K562 (cell line): ENCODE measurements around the gene PPARG. TPM values are rescaled to one million over a fixed set of nuclear protein-coding genes. Genes with fewer than 3 reads are reported as not detected.
A peak's percentile ranks its signal among the peaks of the same experiment; 100 is the strongest.

ENCODE experiments used
- ATAC-seq: fragments of 200-7000 bp; cut with Tn5 transposase; 3 replicates; pipeline ENCODE4 v1.9.1; 2020; ENCODE audit warnings: moderate library complexity
- BruUV-seq: library from RNA; stranded (reverse); fragments of 400-500 nt; replicated peaks from 2 replicates; lab custom pipeline; 2021; lab: Mats Ljungman, UMichigan
- CTCF ChIA-PET: fragments of 300-600 bp; formaldehyde crosslinking; extraction: SDS; loops from one replicate; lab custom pipeline; 2021; ENCODE audit warnings: low intra/inter-chr PET ratio; lab: Yijun Ruan, JAX
- POLR2A ChIA-PET: fragments of 300-600, 350-650 bp; sonication (Branson Sonifier 250); formaldehyde crosslinking; extraction: SDS; loops from one replicate; lab custom pipeline; 2021; ENCODE audit warnings: antibody characterized with exemption, inconsistent platforms; lab: Yijun Ruan, JAX
- DNase-seq, 4 experiments: peaks; one replicate each; pipeline versions ENCODE4 v3.0.0 to v3.0.0-alpha.2; 2011 to 2018; ENCODE audit warnings: low spot score in 3 of 4, mixed read lengths in 3 of 4; ENCODE audit errors: extremely low read depth in 1 of 4
- FAIRE-seq: peaks from 2 replicates; lab custom pipeline; 2011; peaks lifted over from hg19 to GRCh38; lab: Jason Lieb, UNC
- H2AFZ ChIP-seq: 2 replicates; pipeline ENCODE4 v1.6.0; 2011; ENCODE audit warnings: low read depth, low read length, control low read depth, inconsistent platforms
- H3K27ac ChIP-seq: fragments of 200-600 bp; 3 replicates; pipeline ENCODE4 v1.8.0; 2011; ENCODE audit warnings: low read depth, mild to moderate bottlenecking, control low read depth, inconsistent platforms, low read length, moderate library complexity, mixed read lengths; ENCODE audit errors: extremely low read depth
- H3K27me3 ChIP-seq, 2 experiments: fragments of 300-600 bp in 1 of 2; 2 replicates in 1 of 2; 3 replicates in 1 of 2; pipeline versions ENCODE4 v1.6.0 to v1.8.0; 2011; ENCODE audit warnings: inconsistent platforms in 2 of 2, low read length in 2 of 2, mild to moderate bottlenecking in 1 of 2, mixed read lengths in 1 of 2, moderate library complexity in 1 of 2; ENCODE audit not compliant: control insufficient read depth in 2 of 2, insufficient read depth in 2 of 2
- H3K36me3 ChIP-seq: fragments of 300-600 bp; 3 replicates; pipeline ENCODE4 v1.8.0; 2011; ENCODE audit warnings: mild to moderate bottlenecking, low read length, inconsistent platforms; ENCODE audit not compliant: control insufficient read depth, insufficient read depth
- H3K4me1 ChIP-seq, 2 experiments: fragments of 200-600 bp in 1 of 2; replicated peaks in 1 of 2; 2 replicates in 1 of 2; 3 replicates in 1 of 2; pipeline versions ENCODE4 v1.5.1 to v1.8.0; 2011; ENCODE audit warnings: inconsistent platforms in 2 of 2, low read length in 2 of 2, mild to moderate bottlenecking in 1 of 2, mixed read lengths in 1 of 2, moderate library complexity in 1 of 2; ENCODE audit not compliant: control insufficient read depth in 2 of 2, insufficient read depth in 2 of 2
- H3K4me2 ChIP-seq: 2 replicates; pipeline ENCODE4 v1.6.1; 2011; ENCODE audit warnings: low read length, control low read depth, inconsistent platforms, mixed read lengths; ENCODE audit not compliant: insufficient read depth
- H3K4me3 ChIP-seq: fragments of 200-600 bp; sonication (generic), shearing (Covaris generic); 2 replicates; pipeline ENCODE4 v1.5.1; 2016; ENCODE audit warnings: control low read depth, inconsistent platforms
- H3K79me2 ChIP-seq: fragments of 200-600 bp; 3 replicates; pipeline ENCODE4 v1.8.0; 2011; ENCODE audit warnings: low read length, inconsistent platforms; ENCODE audit not compliant: control insufficient read depth, insufficient read depth
- H3K9ac ChIP-seq, 2 experiments: 2 replicates each; pipeline versions ENCODE4 v1.6.0 to v1.6.1; 2011; ENCODE audit warnings: low read depth in 2 of 2, low read length in 2 of 2, control low read depth in 1 of 2, inconsistent platforms in 1 of 2, mild to moderate bottlenecking in 1 of 2, mixed read lengths in 1 of 2; ENCODE audit not compliant: insufficient read depth in 1 of 2
- H3K9me1 ChIP-seq: one replicate; pipeline ENCODE4 v1.6.0; 2011; ENCODE audit warnings: inconsistent platforms, mild to moderate bottlenecking, low read length, moderate library complexity; ENCODE audit not compliant: control insufficient read depth, insufficient read depth
- H3K9me3 ChIP-seq: replicated peaks from 2 replicates; pipeline ENCODE4 v1.5.1; 2011; ENCODE audit warnings: low read depth, low read length, inconsistent platforms; ENCODE audit not compliant: control insufficient read depth, insufficient read depth
- H4K20me1 ChIP-seq: replicated peaks from 2 replicates; pipeline ENCODE4 v1.6.1; 2011; ENCODE audit warnings: low read length, inconsistent platforms, mixed read lengths; ENCODE audit not compliant: control insufficient read depth, insufficient read depth
- SREBF1 ChIP-seq: fragments of 150-350 bp; IDR thresholded peaks from 2 replicates; pipeline ENCODE4 v1.6.1; 2014; ENCODE audit warnings: antibody characterized with exemption, low read depth, low read length, borderline replicate concordance
- TFE3 ChIP-seq: fragments of 450-650 bp; formaldehyde crosslinking; IDR thresholded peaks from 2 replicates; pipeline ENCODE4 v1.4.0; 2020; ENCODE audit warnings: mild to moderate bottlenecking, mixed read lengths
- ZBTB12 ChIP-seq: fragments of 250-450 bp; sonication (Bioruptor Pico); IDR thresholded peaks from 2 replicates; pipeline ENCODE4 v1.4.0; 2020
- WGBS: fragments of 100-300 bp; shearing (Covaris generic); methylation state at CpG from one replicate; pipeline ENCODE4 v1.1.6; 2016; ENCODE audit warnings: low coverage, mixed read lengths; ENCODE audit not compliant: insufficient coverage; ENCODE audit errors: missing lambda C conversion rate; 5-methylcytosine and 5-hydroxymethylcytosine counted together
- in situ Hi-C: fragments of 300-500 bp; cut with MboI; formaldehyde crosslinking; loops from 4 replicates; pipeline ENCODE4 v1.15.0; 2018; ENCODE audit warnings: inconsistent platforms, mixed read lengths
- intact Hi-C: fragments of 100-400 bp; cut with micrococcal nuclease; formaldehyde crosslinking; loops from 2 replicates; pipeline ENCODE4 v1.14.2; 2022
- polyA plus RNA-seq, 8 experiments: library from polyadenylated mRNA; depleted of rRNA in 4 of 8; stranded (reverse) in 5 of 8; unstranded in 3 of 8; fragments of >200 nt; fragmentation: Nextera tagmentation in 2 of 8; fragmentation: Illumina TruSeq in 1 of 8; extraction: Ambion mirVana in 2 of 8; extraction: Trizol in 1 of 8; gene quantifications; 2 replicates each; pipeline versions ENCODE4 v1.2.1 to v1.2.3, GENCODE V29; 2011 to 2014; ENCODE audit warnings: inconsistent platforms in 1 of 8, missing spikeins in 1 of 8
- total RNA-seq, 7 experiments: library from RNA; depleted of rRNA in 6 of 7; stranded (reverse); fragments of >200 nt in 6 of 7; fragmentation: Illumina TruSeq in 2 of 7; extraction: Trizol in 2 of 7; gene quantifications; 2 replicates each; pipeline versions ENCODE4 v1.2.1 to v1.2.3, GENCODE V29; 2011 to 2021; ENCODE audit warnings: low replicate concordance in 1 of 7

PPARG gene
- total and polyA plus RNA-seq, 9 of the 15 experiments (the other 6 are each of a cell fraction or from before 2014, with no cell fraction given), result not detected

GRCh38 chr3:12408984-12409683, 120.3 kb downstream of the PPARG start (continued):
- TF ChIP-seq ZBTB12 (CRISPR knock-in tag), result no peak

DNA sequence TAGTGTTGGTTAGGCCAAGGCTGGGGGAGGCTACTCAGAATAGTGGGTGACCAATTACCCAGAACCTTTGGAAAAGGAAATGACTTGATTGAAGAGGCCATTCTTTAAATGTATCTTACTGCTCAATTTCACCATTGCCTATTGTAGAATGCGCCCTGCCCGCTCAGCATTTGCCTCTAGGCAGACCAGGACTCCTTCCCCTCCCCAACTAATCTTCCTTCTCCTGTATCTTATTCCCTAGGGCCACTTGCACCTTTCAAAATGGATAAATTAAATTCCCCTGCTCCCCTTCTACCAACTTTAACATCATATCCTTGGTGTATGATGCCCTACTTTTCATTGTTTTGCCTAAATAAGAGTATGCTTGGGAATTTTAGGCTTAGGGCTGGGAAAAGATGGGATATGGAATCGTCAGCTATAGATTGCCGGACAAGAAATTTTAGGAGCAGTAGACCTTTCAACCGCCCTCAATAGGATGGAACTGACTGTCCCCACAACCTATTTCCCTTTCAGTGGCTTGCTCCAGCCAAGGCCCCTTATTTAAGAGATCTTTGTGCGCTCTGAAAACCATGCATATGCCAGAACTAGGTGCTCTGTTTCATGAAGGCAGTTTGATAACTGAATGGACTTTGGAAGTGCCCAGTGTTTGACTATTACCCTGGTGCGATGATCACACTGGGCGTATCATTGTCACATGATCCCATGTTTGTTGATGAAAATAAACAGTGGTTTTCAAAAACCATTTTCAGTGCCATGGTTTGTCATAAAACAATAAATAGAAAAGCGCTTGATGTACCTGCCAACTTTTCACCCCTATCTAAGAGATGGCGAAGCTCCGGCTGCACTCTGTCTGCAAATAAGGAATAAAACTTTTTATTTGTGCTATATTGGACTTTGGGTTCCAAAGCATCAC, 121.1 kb downstream of the PPARG start:
- Histone ChIP-seq H3K4me1 (peaks cover 0 to 11% of the 10 kb centered on the region in 2 experiments; a peak in 3 of 5 replicates), H2AFZ (no peak overlapping the region), H4K20me1 (no peaks in the 10 kb centered on the region), H3K36me3 (no peaks in the 10 kb centered on the region), H3K9me3 (no peaks in the 10 kb centered on the region), H3K9ac (no peak overlapping the region), H3K27me3 (peaks cover 6 to 11% of the 10 kb centered on the region in 2 experiments; a peak in 4 of 5 replicates), H3K79me2 (no peaks in the 10 kb centered on the region), H3K4me3 (no peak overlapping the region), H3K4me2 (no peak overlapping the region), H3K27ac (no peak overlapping the region), H3K9me1 (no peaks in the 10 kb centered on the region)
- POLR2A ChIA-PET, result no interaction called here
- DNase-seq (no peak), ATAC-seq (no peak), FAIRE-seq (no peak)
- CTCF ChIA-PET, result no interaction called here
- intact Hi-C loops (no loop called here), in situ Hi-C loops (no loop called here)
- TF ChIP-seq SREBF1 (no peak), TFE3 (CRISPR knock-in tag) (peak; percentile 44)
- 1% methylated on average over 11 of the region's 11 CpGs for WGBS
- no TSS peak for BruUV-seq
